Lower leg skin (tissue), 4 donors: ENCODE data around the gene RHOU. TPM values are rescaled to one million over a fixed set of nuclear protein-coding genes. Genes with fewer than 3 reads are reported as not detected.

ENCODE experiments used
- DNase-seq, 2 donors: peaks; one replicate each; pipeline ENCODE4 v3.0.0-alpha.2; 2019; ENCODE audit warnings: low spot score in 2 of 2
- H3K4me3 ChIP-seq: fragments of 200-600 bp; sonication (generic); 2 replicates; pipeline ENCODE4 v1.5.1; 2017; ENCODE audit warnings: mild to moderate bottlenecking, low read depth; ENCODE audit not compliant: poor library complexity, severe bottlenecking
- CTCF ChIP-seq, 3 donors: fragments of 450-650 bp; IDR thresholded peaks; one replicate each; pipeline ENCODE4 v1.5.1; 2016; ENCODE audit warnings: antibody characterized with exemption in 3 of 3, mild to moderate bottlenecking in 3 of 3, moderate library complexity in 2 of 3
- POLR2A ChIP-seq, 2 donors: fragments of 450-650 bp; IDR thresholded peaks; one replicate each; pipeline ENCODE4 v1.6.1; 2016 to 2017; ENCODE audit warnings: antibody characterized with exemption in 2 of 2, mild to moderate bottlenecking in 1 of 2, moderate library complexity in 1 of 2
- WGBS, 2 donors: methylation state at CpG; one replicate each; pipeline ENCODE4 v1.1.5; 2018; 5-methylcytosine and 5-hydroxymethylcytosine counted together
- intact Hi-C: fragments of 100-400 bp; cut with DNase I; formaldehyde crosslinking; loops from one replicate; pipeline ENCODE4 v1.15.0; 2023; ENCODE audit warnings: low total_unique reads
- total RNA-seq, 4 donors: library from RNA; depleted of rRNA; stranded (reverse); fragments of >200 nt; gene quantifications; one replicate each; pipeline ENCODE4 v1.1.0, GENCODE V29; 2016

RHOU gene
- total RNA-seq, 4 donors from 2014 or later: 3.5 to 13.9 (median 4.6) TPM

DNA sequence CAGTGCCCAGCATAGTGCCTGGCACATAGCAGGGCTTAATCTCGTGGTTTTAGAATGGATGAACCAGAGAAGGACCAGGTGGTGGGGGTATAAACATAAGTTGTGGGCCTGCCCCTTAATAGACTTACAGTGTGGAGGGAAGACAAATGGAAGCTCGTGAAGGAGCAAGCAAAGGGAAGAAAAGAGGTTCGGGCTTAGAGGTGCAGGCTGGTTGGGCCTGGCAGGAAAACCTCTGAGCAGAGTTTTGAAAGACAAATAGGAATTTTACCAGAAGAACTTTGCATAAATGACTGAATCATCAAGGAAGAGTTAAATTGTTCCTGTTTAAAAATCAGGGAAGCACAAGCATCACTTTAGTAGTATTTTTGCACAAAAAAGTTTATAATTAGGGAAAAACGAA is 4.5 kb downstream of the RHOU start:
- TF ChIP-seq POLR2A (IDR thresholded peaks at IDR 0.05) (no peak), CTCF (IDR thresholded peaks at IDR 0.05) (no peak)
- 74 to 84% methylated on average over 4 of the region's 4 CpGs for WGBS, 2 donors
- intact Hi-C loops: no loop called here
- no peak overlapping the region for H3K4me3 ChIP-seq
- DNase-seq: no peak

- no peak overlapping the region for H3K4me3 ChIP-seq
- no peak for DNase-seq
- TF ChIP-seq CTCF (IDR thresholded peaks at IDR 0.05) (no peak), POLR2A (IDR thresholded peaks at IDR 0.05) (no peak)
- intact Hi-C loops: no loop called here
- WGBS, 2 donors: 72 to 74% methylated on average over 8 of the region's 8 CpGs
These were observed 5.5 kb downstream of the RHOU start for GRCh38 chr1:228740543-228741317.

DNA sequence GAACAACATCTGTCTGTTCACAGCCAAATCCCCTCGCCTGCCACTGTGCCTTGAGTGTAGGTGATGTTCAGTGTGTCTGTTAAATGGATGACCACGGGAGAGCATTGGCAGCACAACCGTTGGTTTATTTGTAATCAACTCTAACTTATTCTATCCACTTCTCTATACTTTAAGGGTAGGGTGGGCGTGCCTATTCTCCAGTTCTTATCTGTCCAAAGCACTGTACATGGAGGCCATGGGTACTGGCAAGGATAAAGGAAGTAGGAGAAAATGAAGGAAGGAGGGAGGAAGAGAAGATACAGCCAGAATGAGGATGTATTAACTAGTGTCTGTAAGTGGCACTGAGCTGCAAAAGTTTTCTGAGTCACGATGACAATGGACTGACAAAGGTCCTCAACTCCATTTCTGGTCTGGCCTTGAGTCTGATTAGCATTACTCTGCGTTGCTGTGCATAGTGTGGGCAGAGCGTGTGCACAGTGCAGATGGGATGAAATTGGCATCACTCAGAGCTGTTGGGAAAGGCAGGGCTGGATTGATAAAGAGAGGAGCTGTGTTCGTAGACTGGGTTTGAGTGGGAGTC is 7.1 kb downstream of the RHOU start:
- intact Hi-C loops: no loop called here
- H3K4me3 ChIP-seq: no peak overlapping the region
- TF ChIP-seq CTCF (IDR thresholded peaks at IDR 0.05) (no peak), POLR2A (IDR thresholded peaks at IDR 0.05) (no peak)
- no peak for DNase-seq
- 91 to 93% methylated on average over 8 of the region's 8 CpGs for WGBS, 2 donors

DNA sequence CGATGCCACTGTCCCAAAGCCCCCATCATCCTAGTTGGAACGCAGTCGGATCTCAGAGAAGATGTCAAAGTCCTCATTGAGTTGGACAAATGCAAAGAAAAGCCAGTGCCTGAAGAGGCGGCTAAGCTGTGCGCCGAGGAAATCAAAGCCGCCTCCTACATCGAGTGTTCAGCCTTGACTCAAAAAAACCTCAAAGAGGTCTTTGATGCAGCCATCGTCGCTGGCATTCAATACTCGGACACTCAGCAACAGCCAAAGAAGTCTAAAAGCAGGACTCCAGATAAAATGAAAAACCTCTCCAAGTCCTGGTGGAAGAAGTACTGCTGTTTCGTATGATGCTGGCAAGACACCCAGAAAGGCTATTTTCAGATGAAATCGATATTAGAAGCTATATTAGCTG is 8.1 kb downstream of the RHOU start:
- no peak for DNase-seq
- intact Hi-C loops: no loop called here

DNA sequence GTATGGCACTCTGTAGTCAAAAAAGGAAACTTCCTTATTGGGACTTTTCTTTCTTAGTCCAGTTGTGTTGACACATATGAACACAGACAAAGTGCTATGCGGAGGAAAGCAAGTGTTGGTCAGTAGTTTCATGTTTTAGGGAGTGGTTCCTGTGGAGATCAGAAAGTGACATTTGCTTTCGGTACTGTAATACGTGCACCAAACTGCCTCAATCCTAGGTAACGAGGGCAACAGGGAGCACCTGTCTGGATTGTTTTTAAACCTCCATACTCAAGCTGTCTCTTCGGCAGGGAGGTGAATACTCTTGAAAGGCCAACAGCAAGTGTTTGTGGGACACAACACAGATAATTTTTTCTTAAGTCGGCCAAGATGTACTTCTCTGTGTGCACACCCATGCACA is 9.1 kb downstream of the RHOU start:
- no peak overlapping the region for H3K4me3 ChIP-seq
- intact Hi-C loops: no loop called here
- 84 to 92% methylated on average over 6 of the region's 6 CpGs for WGBS, 2 donors
- TF ChIP-seq CTCF (IDR thresholded peaks at IDR 0.05): no peak
- no peak for TF ChIP-seq POLR2A (IDR thresholded peaks at IDR 0.05)
- DNase-seq: no peak

More for the DNA sequence above, 8.1 kb downstream of the RHOU start:
- no peak overlapping the region for H3K4me3 ChIP-seq
- no peak for TF ChIP-seq POLR2A (IDR thresholded peaks at IDR 0.05)
- TF ChIP-seq CTCF (IDR thresholded peaks at IDR 0.05): no peak
- 91 to 93% methylated on average over 13 of the region's 13 CpGs for WGBS, 2 donors
